ENCODE measurements around the gene ASIC4. TPM values are rescaled to one million over a fixed set of nuclear protein-coding genes. Genes with fewer than 3 reads are reported as not detected.

ASIC4 gene
- total and polyA plus RNA-seq, 2 of the 13 experiments (the other 11 are each of a cell fraction or from before 2014, with no cell fraction given) = 0.03 TPM; not detected in 1

GRCh38 chr2:219545943-219546352, 31.7 kb downstream of the ASIC4 start (continued):
- no peak; a peak in 1 of 4 replicates for TF ChIP-seq HMGXB4 (CRISPR knock-in tag; IDR thresholded peaks at IDR 0.05; ENCODE audit: borderline replicate concordance in 1 of 2, low read depth in 1 of 2)
- no peak for TF ChIP-seq ZSCAN30 (CRISPR knock-in tag; IDR thresholded peaks at IDR 0.05)
- TF ChIP-seq IKZF5 (CRISPR knock-in tag; IDR thresholded peaks at IDR 0.05) = peak; percentile 76; the same call in 1 of the 2 replicates
- no peak for TF ChIP-seq SOX13 (IDR thresholded peaks at IDR 0.05)
- peak in 1 of 2 experiments; percentile 54; a peak in 1 of 4 replicates for TF ChIP-seq SOX13 (CRISPR knock-in tag; conservative IDR thresholded peaks at IDR 0.05 in 1 of 2, IDR thresholded peaks at IDR 0.05 in 1 of 2)
- TF ChIP-seq FOSL1 (CRISPR knock-in tag; IDR thresholded peaks at IDR 0.05; ENCODE audit: borderline replicate concordance) = no peak
- TF ChIP-seq AKNA (CRISPR knock-in tag; IDR thresholded peaks at IDR 0.05; ENCODE audit: borderline replicate concordance) = no peak
- TF ChIP-seq SP4 (CRISPR knock-in tag; IDR thresholded peaks at IDR 0.05) = peak; percentile 24; the same call in 1 of the 2 replicates
- TF ChIP-seq PAX8 (CRISPR knock-in tag; IDR thresholded peaks at IDR 0.05; ENCODE audit: borderline replicate concordance) = no peak
- peak; percentile 73; the same call in 1 of the 2 replicates for TF ChIP-seq FOXK1 (CRISPR knock-in tag; IDR thresholded peaks at IDR 0.05; ENCODE audit: borderline replicate concordance, low read depth)
- TF ChIP-seq ZNF678 (CRISPR knock-in tag; IDR thresholded peaks at IDR 0.05) = no peak
- TF ChIP-seq GLI4 (CRISPR knock-in tag; IDR thresholded peaks at IDR 0.05; ENCODE audit: borderline replicate concordance) = no peak
- TF ChIP-seq GABPA (IDR thresholded peaks at IDR 0.05; ENCODE audit: low read depth, low read length) = no peak
- peak; percentile 71 for TF ChIP-seq GABPA (CRISPR knock-in tag; IDR thresholded peaks at IDR 0.05; ENCODE audit: low read depth)
- TF ChIP-seq ZNF607 (CRISPR knock-in tag; IDR thresholded peaks at IDR 0.05; ENCODE audit: borderline replicate concordance) = peak; percentile 70; the same call in 1 of the 2 replicates
- TF ChIP-seq ZNF891 (CRISPR knock-in tag; IDR thresholded peaks at IDR 0.05) = no peak
- TF ChIP-seq, protein P1, sequence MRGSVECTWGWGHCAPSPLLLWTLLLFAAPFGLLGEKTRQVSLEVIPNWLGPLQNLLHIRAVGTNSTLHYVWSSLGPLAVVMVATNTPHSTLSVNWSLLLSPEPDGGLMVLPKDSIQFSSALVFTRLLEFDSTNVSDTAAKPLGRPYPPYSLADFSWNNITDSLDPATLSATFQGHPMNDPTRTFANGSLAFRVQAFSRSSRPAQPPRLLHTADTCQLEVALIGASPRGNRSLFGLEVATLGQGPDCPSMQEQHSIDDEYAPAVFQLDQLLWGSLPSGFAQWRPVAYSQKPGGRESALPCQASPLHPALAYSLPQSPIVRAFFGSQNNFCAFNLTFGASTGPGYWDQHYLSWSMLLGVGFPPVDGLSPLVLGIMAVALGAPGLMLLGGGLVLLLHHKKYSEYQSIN (CRISPR knock-in tag; IDR thresholded peaks at IDR 0.05; ENCODE audit: borderline replicate concordance) = no peak
- TF ChIP-seq ZFP36L2 (CRISPR knock-in tag; IDR thresholded peaks at IDR 0.05) = no peak
- no peak for TF ChIP-seq NFYC (CRISPR knock-in tag; IDR thresholded peaks at IDR 0.05)
- TF ChIP-seq, protein P2, sequence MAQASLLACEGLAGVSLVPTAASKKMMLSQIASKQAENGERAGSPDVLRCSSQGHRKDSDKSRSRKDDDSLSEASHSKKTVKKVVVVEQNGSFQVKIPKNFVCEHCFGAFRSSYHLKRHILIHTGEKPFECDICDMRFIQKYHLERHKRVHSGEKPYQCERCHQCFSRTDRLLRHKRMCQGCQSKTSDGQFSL (CRISPR knock-in tag; IDR thresholded peaks at IDR 0.05) = no peak
- TF ChIP-seq IKZF1 (IDR thresholded peaks at IDR 0.05) = no peak
- no peak for TF ChIP-seq ZNF496 (CRISPR knock-in tag; IDR thresholded peaks at IDR 0.05; ENCODE audit: insufficient replicate concordance)

Data from HepG2 (cell line).